A549 (cell line): ENCODE measurements around the gene MTMR12. TPM values are rescaled to one million over a fixed set of nuclear protein-coding genes. Genes with fewer than 3 reads are reported as not detected.
A peak's percentile ranks its signal among the peaks of the same experiment; 100 is the strongest.

ENCODE experiments used
- ATAC-seq, 2 experiments: fragments of 200-7000 bp in 1 of 2; fragments of >200 bp in 1 of 2; cut with Nextera tagmentation in 1 of 2; cut with Tn5 transposase in 1 of 2; 3 replicates each; pipeline versions ENCODE4 v1.8.0 to v1.9.1; 2018 to 2020; ENCODE audit warnings: mild to moderate bottlenecking in 1 of 2, moderate library complexity in 1 of 2
- CTCF ChIA-PET: fragments of 300-600 bp; sonication (Branson Sonifier 250); formaldehyde crosslinking; extraction: SDS; loops from one replicate; lab custom pipeline; 2021; ENCODE audit warnings: antibody characterized with exemption, inconsistent platforms; lab: Yijun Ruan, JAX
- POLR2A ChIA-PET: fragments of 350-600 bp; formaldehyde crosslinking; extraction: SDS; loops from one replicate; lab custom pipeline; 2021; ENCODE audit warnings: antibody characterized with exemption, inconsistent platforms; lab: Yijun Ruan, JAX
- DNase-seq, 2 experiments: peaks; one replicate each; pipeline versions ENCODE4 v3.0.0 to v3.0.0-alpha.2; 2011 to 2016; ENCODE audit warnings: low read depth in 1 of 2, low spot score in 1 of 2
- FAIRE-seq: peaks from 2 replicates; lab custom pipeline; 2011; peaks lifted over from hg19 to GRCh38; lab: Jason Lieb, UNC
- H3K27ac ChIP-seq, 2 experiments: fragments of >200 bp; sonication (Bioruptor Twin); formaldehyde crosslinking; 3 replicates each; pipeline ENCODE4 v1.5.1; 2016 to 2017
- H3K4me1 ChIP-seq: fragments of >200 bp; sonication (Bioruptor Twin); formaldehyde crosslinking; 3 replicates; pipeline ENCODE4 v1.6.1; 2016
- H3K4me2 ChIP-seq: fragments of >200 bp; sonication (Bioruptor Twin); formaldehyde crosslinking; 3 replicates; pipeline ENCODE4 v1.6.1; 2016
- H3K4me3 ChIP-seq: fragments of >200 bp; sonication (Bioruptor Twin); formaldehyde crosslinking; 3 replicates; pipeline ENCODE4 v1.5.1; 2016
- H3K9me3 ChIP-seq: fragments of >200 bp; sonication (Bioruptor Twin); formaldehyde crosslinking; 3 replicates; pipeline ENCODE4 v1.6.1; 2016
- CBX2 ChIP-seq: fragments of 200-600 bp; sonication (generic); IDR thresholded peaks from 2 replicates; pipeline ENCODE4 v1.6.1; 2016; ENCODE audit warnings: low read depth, mild to moderate bottlenecking, borderline replicate concordance
- CEBPB ChIP-seq, 2 experiments: fragments of >200 bp in 1 of 2; sonication (Bioruptor Twin) in 1 of 2; formaldehyde crosslinking in 1 of 2; IDR thresholded peaks; 2 replicates each; pipeline ENCODE4 v1.6.1; 2012 to 2016
- CHD4 ChIP-seq: fragments of 200-600 bp; sonication (generic); IDR thresholded peaks from 2 replicates; pipeline ENCODE4 v1.6.1; 2016; ENCODE audit warnings: antibody characterized with exemption, mild to moderate bottlenecking, borderline replicate concordance
- EP300 ChIP-seq, 2 experiments: fragments of >200 bp; sonication (Bioruptor Twin); formaldehyde crosslinking; IDR thresholded peaks; 2 replicates in 1 of 2; 3 replicates in 1 of 2; pipeline ENCODE4 v1.6.1; 2016 to 2017
- HEYL ChIP-seq: fragments of 250-450 bp; sonication (Bioruptor Pico); IDR thresholded peaks from 2 replicates; pipeline ENCODE4 v1.8.0; 2021; ENCODE audit warnings: mild to moderate bottlenecking, moderate library complexity
- HOXA7 ChIP-seq: fragments of 250-450 bp; sonication (Bioruptor Pico); IDR thresholded peaks from 2 replicates; pipeline ENCODE4 v1.5.0; 2020; ENCODE audit warnings: mild to moderate bottlenecking, moderate library complexity
- JUNB ChIP-seq: fragments of >200 bp; sonication (Bioruptor Twin); formaldehyde crosslinking; IDR thresholded peaks from 2 replicates; pipeline ENCODE4 v1.6.1; 2016
- KDM1A ChIP-seq: fragments of 200-600 bp; sonication (generic); IDR thresholded peaks from 2 replicates; pipeline ENCODE4 v1.6.1; 2016; ENCODE audit warnings: low read depth, mild to moderate bottlenecking
- NPAS2 ChIP-seq: fragments of 250-450 bp; sonication (Bioruptor Pico); IDR thresholded peaks from 2 replicates; pipeline ENCODE4 v1.8.0; 2022; ENCODE audit warnings: mild to moderate bottlenecking, moderate library complexity, borderline replicate concordance
- NR3C1 ChIP-seq: fragments of >200 bp; sonication (Bioruptor Twin); formaldehyde crosslinking; IDR thresholded peaks from 3 replicates; pipeline ENCODE4 v1.6.1; 2017
- PHF8 ChIP-seq: fragments of 200-600 bp; sonication (generic); IDR thresholded peaks from 2 replicates; pipeline ENCODE4 v1.6.1; 2016; ENCODE audit warnings: low read depth, mild to moderate bottlenecking, antibody characterized with exemption, moderate library complexity, borderline replicate concordance
- ZNF302 ChIP-seq: fragments of 250-450 bp; sonication (Bioruptor Pico); IDR thresholded peaks from 2 replicates; pipeline ENCODE4 v1.9.0; 2021; ENCODE audit warnings: inconsistent platforms, mild to moderate bottlenecking, moderate library complexity
- WGBS: methylation state at CpG from one replicate; pipeline ENCODE4 v1.1.6; 2017; ENCODE audit errors: missing lambda C conversion rate; 5-methylcytosine and 5-hydroxymethylcytosine counted together
- polyA plus RNA-seq, 4 experiments: library from polyadenylated mRNA; depleted of rRNA in 3 of 4; stranded (reverse); fragments of >200 nt; fragmentation: RNase III in 1 of 4; extraction: RNeasy Plus Mini Kit Qiagen cat#74134 plus additional on column Dnase treatment in 1 of 4; gene quantifications; 2 replicates in 3 of 4; 3 replicates in 1 of 4; pipeline ENCODE4 v1.2.3, GENCODE V29; 2011 to 2017
- TF ChIP-seq, protein P1 (sequence below): IDR thresholded peaks from 2 replicates; pipeline ENCODE4 v1.6.1; 2012
- TF ChIP-seq, protein P2 (sequence below): fragments of >200 bp; sonication (Bioruptor Twin); formaldehyde crosslinking; IDR thresholded peaks from 2 replicates; pipeline ENCODE4 v1.6.1; 2016
- TF ChIP-seq, protein P3 (sequence below): fragments of >200 bp; sonication (Bioruptor Twin); formaldehyde crosslinking; IDR thresholded peaks from 3 replicates; pipeline ENCODE4 v1.6.1; 2016
- TF ChIP-seq, protein P4 (sequence below): fragments of 150-350 bp; IDR thresholded peaks from 2 replicates; pipeline ENCODE4 v1.6.1; 2014; ENCODE audit warnings: low read depth, mild to moderate bottlenecking, low read length
- TF ChIP-seq, protein P5 (sequence below): fragments of >200 bp; sonication (Bioruptor Twin); formaldehyde crosslinking; IDR thresholded peaks from 3 replicates; pipeline ENCODE4 v1.5.1; 2016

MTMR12 gene
- polyA plus RNA-seq, 2 of the 4 experiments (the other 2 are of a cell fraction) = 14.3 to 29.8 TPM

DNA sequence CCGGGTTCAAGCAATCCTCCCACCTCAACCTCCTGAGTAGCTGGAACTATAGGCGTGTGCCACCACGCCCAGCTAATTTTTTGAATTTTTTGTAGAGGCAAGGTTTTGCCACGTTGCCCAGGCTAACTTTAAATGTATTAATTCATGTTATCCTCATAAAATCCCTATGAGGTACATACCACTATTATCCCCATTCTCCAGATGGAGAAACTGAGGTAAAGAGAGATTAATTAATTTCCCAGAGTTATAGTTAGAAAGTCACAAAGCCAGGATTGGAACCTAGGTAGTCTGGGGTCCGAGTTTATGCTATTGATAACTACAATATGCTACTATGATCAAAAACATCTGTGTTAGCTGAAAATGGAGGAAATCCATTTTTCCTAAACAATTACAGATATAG lies 106.7 kb downstream of the MTMR12 start:
- 0 out of 2 replicates have a peak, but pooled peaks have one; percentile 14 for TF ChIP-seq KDM1A
- no peak for TF ChIP-seq HOXA7 (CRISPR knock-in tag)
- DNase-seq (no peak), FAIRE-seq (no peak), ATAC-seq (no peak)
- ChIA-PET POLR2A (no interaction called here), CTCF (interaction anchor here (1.1 to 1.7 kb wide), 2 partner anchors 21 to 26 kb away, joined by 3 to 7 read pairs; no protein-coding TSS in a partner anchor)
- H3K4me1 ChIP-seq = peaks cover 27% of the 10 kb centered on the region
- peak overlapping the region; percentile 19; the same call in 1 of the 3 replicates for H3K4me2 ChIP-seq
- H3K27ac ChIP-seq = peak overlapping the region in 1 of 2 experiments; percentile 64; a peak in 2 of 6 replicates
- no peaks in the 10 kb centered on the region for H3K9me3 ChIP-seq
- 49% methylated on average over 5 of the region's 5 CpGs for WGBS
- H3K4me3 ChIP-seq = no peak overlapping the region

DNA sequence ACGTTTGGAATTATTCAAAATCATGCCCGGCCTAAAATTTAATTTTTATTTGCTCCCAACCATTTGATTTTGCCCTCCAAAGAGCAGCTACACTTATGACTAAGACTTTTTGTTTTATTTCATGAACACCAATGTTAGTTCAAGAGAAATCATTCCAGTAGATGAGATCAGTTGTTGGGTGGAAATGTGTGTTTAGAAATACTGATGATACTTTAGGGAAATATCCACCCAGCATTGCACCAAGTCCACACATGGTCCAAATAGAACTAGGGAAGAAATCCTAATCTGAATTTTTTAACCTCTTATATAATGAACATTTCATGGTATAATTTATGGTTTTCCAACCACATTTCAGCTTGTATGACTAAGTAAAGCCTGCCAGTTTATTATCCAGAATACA lies 110.3 kb downstream of the MTMR12 start:
- FAIRE-seq (no peak), ATAC-seq (no peak), DNase-seq (no peak)
- Histone ChIP-seq H3K27ac (peak overlapping the region; percentile 59 to 63; a peak in 3 of 6 replicates), H3K4me2 (no peak overlapping the region), H3K4me1 (peaks cover 40% of the 10 kb centered on the region), H3K4me3 (no peak overlapping the region), H3K9me3 (no peaks in the 10 kb centered on the region)
- ChIA-PET CTCF (interaction anchor here (0.7 to 1.1 kb wide), 2 partner anchors 10 to 23 kb away, joined by 3 to 4 read pairs; no protein-coding TSS in a partner anchor), POLR2A (no interaction called here)
- no peak for TF ChIP-seq HEYL (CRISPR knock-in tag)
- TF ChIP-seq HOXA7 (CRISPR knock-in tag) = no peak
- TF ChIP-seq, protein P1, sequence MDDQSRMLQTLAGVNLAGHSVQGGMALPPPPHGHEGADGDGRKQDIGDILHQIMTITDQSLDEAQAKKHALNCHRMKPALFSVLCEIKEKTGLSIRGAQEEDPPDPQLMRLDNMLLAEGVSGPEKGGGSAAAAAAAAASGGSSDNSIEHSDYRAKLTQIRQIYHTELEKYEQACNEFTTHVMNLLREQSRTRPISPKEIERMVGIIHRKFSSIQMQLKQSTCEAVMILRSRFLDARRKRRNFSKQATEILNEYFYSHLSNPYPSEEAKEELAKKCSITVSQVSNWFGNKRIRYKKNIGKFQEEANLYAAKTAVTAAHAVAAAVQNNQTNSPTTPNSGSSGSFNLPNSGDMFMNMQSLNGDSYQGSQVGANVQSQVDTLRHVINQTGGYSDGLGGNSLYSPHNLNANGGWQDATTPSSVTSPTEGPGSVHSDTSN = no peak
- WGBS = 73% methylated on average over 2 of the region's 2 CpGs

DNA sequence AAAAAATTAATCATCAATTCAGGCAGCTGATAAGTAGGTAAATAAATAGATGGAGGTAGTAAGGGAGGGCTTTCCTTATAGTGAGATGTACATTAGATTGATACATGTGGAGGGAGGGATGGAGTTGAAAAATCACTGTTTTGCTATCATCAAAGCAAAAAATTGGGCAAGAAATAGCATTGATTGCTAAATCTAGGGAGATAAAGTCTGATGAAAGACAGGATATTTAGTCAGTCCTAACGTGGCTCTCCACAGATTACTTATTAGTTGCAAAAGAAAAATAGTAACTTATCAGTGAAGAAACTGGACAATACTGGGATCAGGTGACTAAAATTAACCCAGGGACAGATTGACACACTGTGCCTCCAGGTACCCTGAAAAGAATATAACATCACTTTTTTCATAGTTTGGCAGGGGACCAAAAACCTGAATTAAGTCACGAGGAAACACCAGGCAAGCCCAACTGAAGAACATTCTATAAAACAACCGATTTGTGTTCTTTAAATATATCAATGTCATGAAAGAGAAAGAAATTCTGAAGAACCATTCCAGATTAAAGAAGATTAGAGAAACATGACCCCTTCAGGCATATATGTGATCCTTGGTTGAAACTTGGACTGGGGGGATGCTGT lies 111.5 kb downstream of the MTMR12 start:
- CTCF ChIA-PET = no interaction called here
- 51% methylated on average over 3 of the region's 3 CpGs for WGBS
- DNase-seq = peak in 1 of 2 experiments; percentile 19
- peak; percentile 22 to 54; a peak in 3 of 5 replicates for TF ChIP-seq EP300 (IDR thresholded peaks at IDR 0.05)
- TF ChIP-seq ZNF302 (CRISPR knock-in tag) = no peak
- TF ChIP-seq JUNB = 0 out of 2 replicates have a peak, but pooled peaks have one; percentile 5
- TF ChIP-seq, protein P2, sequence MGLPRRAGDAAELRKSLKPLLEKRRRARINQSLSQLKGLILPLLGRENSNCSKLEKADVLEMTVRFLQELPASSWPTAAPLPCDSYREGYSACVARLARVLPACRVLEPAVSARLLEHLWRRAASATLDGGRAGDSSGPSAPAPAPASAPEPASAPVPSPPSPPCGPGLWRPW = peak; percentile 95
- TF ChIP-seq CBX2 = no peak
- TF ChIP-seq, protein P3, sequence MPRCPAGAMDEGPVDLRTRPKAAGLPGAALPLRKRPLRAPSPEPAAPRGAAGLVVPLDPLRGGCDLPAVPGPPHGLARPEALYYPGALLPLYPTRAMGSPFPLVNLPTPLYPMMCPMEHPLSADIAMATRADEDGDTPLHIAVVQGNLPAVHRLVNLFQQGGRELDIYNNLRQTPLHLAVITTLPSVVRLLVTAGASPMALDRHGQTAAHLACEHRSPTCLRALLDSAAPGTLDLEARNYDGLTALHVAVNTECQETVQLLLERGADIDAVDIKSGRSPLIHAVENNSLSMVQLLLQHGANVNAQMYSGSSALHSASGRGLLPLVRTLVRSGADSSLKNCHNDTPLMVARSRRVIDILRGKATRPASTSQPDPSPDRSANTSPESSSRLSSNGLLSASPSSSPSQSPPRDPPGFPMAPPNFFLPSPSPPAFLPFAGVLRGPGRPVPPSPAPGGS = peak; percentile 36; the same call in 1 of the 3 replicates
- TF ChIP-seq CEBPB (IDR thresholded peaks at IDR 0.05) = peak; percentile 82 to 97
- TF ChIP-seq NR3C1 = no peak
- TF ChIP-seq NPAS2 (CRISPR knock-in tag) = no peak
- TF ChIP-seq, protein P4, sequence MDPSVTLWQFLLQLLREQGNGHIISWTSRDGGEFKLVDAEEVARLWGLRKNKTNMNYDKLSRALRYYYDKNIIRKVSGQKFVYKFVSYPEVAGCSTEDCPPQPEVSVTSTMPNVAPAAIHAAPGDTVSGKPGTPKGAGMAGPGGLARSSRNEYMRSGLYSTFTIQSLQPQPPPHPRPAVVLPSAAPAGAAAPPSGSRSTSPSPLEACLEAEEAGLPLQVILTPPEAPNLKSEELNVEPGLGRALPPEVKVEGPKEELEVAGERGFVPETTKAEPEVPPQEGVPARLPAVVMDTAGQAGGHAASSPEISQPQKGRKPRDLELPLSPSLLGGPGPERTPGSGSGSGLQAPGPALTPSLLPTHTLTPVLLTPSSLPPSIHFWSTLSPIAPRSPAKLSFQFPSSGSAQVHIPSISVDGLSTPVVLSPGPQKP = no peak
- TF ChIP-seq, protein P5, sequence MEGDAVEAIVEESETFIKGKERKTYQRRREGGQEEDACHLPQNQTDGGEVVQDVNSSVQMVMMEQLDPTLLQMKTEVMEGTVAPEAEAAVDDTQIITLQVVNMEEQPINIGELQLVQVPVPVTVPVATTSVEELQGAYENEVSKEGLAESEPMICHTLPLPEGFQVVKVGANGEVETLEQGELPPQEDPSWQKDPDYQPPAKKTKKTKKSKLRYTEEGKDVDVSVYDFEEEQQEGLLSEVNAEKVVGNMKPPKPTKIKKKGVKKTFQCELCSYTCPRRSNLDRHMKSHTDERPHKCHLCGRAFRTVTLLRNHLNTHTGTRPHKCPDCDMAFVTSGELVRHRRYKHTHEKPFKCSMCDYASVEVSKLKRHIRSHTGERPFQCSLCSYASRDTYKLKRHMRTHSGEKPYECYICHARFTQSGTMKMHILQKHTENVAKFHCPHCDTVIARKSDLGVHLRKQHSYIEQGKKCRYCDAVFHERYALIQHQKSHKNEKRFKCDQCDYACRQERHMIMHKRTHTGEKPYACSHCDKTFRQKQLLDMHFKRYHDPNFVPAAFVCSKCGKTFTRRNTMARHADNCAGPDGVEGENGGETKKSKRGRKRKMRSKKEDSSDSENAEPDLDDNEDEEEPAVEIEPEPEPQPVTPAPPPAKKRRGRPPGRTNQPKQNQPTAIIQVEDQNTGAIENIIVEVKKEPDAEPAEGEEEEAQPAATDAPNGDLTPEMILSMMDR = no peak
- TF ChIP-seq CHD4 = no peak
- no peak for TF ChIP-seq PHF8
- FAIRE-seq = no peak
- Histone ChIP-seq H3K9me3 (no peaks in the 10 kb centered on the region), H3K4me2 (peak overlapping the region; percentile 64), H3K4me3 (0 out of 3 replicates have a peak overlapping the region, but pooled peaks have one; percentile 13), H3K4me1 (peaks cover 35% of the 10 kb centered on the region), H3K27ac (peak overlapping the region; percentile 63 to 82)
- ATAC-seq = peak in 1 of 2 experiments; percentile 26; a peak in 2 of 6 replicates
- POLR2A ChIA-PET = no interaction called here
